SK-N-SH treated with all-trans-retinoic acid at 6 μM for 48 hours (cell line): ENCODE data around the gene LINC00237.

Experiments used
- BACH2 ChIP-seq: fragments of 250-450 bp; sonication (Bioruptor Pico); IDR thresholded peaks from 2 replicates; pipeline ENCODE4 v1.9.0; 2021; ENCODE audit warnings: mild to moderate bottlenecking, borderline replicate concordance
- RARB ChIP-seq: fragments of 250-450 bp; sonication (Bioruptor Pico); IDR thresholded peaks from 2 replicates; pipeline ENCODE4 v1.8.0; 2021; ENCODE audit warnings: mild to moderate bottlenecking, moderate library complexity
- TCF4 ChIP-seq: fragments of 250-450 bp; sonication (Bioruptor Pico); IDR thresholded peaks from 2 replicates; pipeline ENCODE4 v1.8.0; 2021; ENCODE audit warnings: mild to moderate bottlenecking, moderate library complexity, borderline replicate concordance
- TF ChIP-seq, protein P1 (sequence below): fragments of 250-450 bp; sonication (Bioruptor Pico); IDR thresholded peaks from 2 replicates; pipeline ENCODE4 v1.5.0; 2020; ENCODE audit warnings: mild to moderate bottlenecking, moderate library complexity
- TF ChIP-seq, protein P2 (sequence below): fragments of 250-450 bp; sonication (Bioruptor Pico); IDR thresholded peaks from 2 replicates; pipeline ENCODE4 v1.5.1; 2020; ENCODE audit warnings: low read depth, mild to moderate bottlenecking, moderate library complexity

DNA sequence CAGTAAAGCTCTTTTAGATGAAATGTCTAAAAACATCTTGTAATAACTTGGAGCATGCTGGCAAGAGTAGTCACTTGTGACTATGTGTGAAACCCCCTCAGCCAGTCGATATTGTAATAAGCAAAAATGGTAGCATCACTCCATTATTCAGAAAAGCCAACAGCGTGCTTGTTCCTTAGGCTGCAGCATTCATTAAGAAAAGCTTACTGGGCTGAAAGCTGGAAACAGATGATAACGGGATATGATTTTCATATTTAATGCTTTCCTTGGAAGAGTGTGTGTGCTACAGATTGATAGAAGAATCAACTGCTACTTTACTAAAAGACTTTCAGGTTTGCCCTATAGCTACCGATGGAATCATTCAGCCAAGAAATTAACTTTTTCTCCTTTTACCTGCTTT is 40.1 kb upstream of the LINC00237 start:
- TF ChIP-seq BACH2 (no peak), RARB (CRISPR knock-in tag) (no peak), TCF4 (no peak)
- TF ChIP-seq, protein P1, sequence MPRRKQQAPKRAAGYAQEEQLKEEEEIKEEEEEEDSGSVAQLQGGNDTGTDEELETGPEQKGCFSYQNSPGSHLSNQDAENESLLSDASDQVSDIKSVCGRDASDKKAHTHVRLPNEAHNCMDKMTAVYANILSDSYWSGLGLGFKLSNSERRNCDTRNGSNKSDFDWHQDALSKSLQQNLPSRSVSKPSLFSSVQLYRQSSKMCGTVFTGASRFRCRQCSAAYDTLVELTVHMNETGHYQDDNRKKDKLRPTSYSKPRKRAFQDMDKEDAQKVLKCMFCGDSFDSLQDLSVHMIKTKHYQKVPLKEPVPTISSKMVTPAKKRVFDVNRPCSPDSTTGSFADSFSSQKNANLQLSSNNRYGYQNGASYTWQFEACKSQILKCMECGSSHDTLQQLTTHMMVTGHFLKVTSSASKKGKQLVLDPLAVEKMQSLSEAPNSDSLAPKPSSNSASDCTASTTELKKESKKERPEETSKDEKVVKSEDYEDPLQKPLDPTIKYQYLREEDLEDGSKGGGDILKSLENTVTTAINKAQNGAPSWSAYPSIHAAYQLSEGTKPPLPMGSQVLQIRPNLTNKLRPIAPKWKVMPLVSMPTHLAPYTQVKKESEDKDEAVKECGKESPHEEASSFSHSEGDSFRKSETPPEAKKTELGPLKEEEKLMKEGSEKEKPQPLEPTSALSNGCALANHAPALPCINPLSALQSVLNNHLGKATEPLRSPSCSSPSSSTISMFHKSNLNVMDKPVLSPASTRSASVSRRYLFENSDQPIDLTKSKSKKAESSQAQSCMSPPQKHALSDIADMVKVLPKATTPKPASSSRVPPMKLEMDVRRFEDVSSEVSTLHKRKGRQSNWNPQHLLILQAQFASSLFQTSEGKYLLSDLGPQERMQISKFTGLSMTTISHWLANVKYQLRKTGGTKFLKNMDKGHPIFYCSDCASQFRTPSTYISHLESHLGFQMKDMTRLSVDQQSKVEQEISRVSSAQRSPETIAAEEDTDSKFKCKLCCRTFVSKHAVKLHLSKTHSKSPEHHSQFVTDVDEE (CRISPR knock-in tag), result no peak
- TF ChIP-seq, protein P2, sequence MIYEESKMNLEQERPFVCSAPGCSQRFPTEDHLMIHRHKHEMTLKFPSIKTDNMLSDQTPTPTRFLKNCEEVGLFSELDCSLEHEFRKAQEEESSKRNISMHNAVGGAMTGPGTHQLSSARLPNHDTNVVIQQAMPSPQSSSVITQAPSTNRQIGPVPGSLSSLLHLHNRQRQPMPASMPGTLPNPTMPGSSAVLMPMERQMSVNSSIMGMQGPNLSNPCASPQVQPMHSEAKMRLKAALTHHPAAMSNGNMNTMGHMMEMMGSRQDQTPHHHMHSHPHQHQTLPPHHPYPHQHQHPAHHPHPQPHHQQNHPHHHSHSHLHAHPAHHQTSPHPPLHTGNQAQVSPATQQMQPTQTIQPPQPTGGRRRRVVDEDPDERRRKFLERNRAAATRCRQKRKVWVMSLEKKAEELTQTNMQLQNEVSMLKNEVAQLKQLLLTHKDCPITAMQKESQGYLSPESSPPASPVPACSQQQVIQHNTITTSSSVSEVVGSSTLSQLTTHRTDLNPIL, result no peak
